NCI-H2029 (cell line): Measurements from ENCODE around the gene IDH3A.

Experiments
- DNase-seq: peaks from one replicate; lab custom pipeline; 2025; lab: John Stamatoyannopoulos, UW

Gene IDH3A

GRCh38 chr15:78149068-78149804 is at the start of gene IDH3A:
IDH3A (plus strand) TSS chr15:78149362; CDS start chr15:78149404, 42 bp downstream.
- peak; percentile 83 for DNase-seq

DNA sequence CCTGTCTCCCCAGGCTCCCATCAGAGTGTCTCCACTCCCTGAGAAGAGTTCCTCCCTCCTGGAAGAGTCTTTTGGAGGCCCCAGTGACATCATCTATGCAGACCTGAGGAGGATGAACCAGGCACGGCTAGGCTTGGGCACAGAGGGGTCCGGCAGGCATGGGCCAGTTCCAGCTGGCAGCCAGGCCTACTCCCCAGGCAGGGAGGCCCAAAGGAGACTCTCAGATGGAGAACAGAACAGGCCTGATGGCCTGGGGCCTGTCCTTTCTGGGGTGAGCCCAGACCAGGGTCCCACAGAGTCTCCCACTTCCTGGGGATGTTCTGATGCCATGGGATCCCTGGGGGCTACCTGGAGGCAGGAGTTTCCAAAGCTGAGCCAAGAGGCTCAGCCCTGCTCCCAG is 48.3 kb upstream of the IDH3A start:
- DNase-seq, result no peak

GRCh38 chr15:78101423-78102105 is 47.6 kb upstream of the IDH3A start:
- DNase-seq, result no peak

DNA sequence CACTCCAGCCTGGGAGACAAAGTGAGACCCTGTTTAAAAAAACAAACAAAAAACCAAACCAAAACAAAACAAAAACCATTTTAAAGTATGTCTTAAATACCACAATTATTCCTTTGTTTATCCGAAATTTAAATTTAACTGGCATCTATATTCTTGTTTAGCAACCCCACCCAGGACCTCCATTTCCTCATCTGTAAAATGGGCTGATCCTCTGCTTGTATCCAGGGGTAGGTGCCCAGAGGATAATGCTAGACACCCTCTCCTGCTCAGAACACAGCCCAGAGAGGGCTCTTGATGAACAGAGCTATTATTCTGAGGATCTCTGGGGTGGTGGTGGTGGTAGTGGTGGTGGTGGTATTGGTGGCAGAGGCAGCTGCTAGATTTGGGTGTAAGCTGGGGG is 47.0 kb upstream of the IDH3A start:
- no peak for DNase-seq

DNA sequence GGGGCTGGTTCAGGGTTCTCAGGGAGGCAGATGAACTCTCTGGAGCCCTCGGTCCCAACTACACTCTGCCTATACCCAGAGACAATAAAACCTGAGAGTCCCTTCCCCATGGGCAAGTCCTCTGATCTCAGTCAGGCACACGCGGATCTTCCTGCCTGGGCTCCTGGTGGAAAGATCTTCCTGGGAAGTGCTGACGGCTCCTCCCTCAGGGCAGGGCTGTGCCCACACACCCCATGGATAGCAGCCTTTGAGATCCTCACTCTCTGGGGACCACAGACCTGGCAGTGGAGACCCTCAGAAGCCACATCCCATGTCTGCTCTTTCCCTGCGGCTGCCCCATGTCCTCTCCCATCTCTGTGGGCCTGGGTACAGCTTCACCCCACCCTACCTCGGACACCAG is 46.4 kb upstream of the IDH3A start:
- DNase-seq, result no peak

- DNase-seq, result no peak
These were observed 45.6 kb upstream of the IDH3A start for GRCh38 chr15:78103406-78104118.

- no peak for DNase-seq
These were observed 45.1 kb upstream of the IDH3A start for GRCh38 chr15:78104119-78104479.

- no peak for DNase-seq
These were observed 44.3 kb upstream of the IDH3A start for GRCh38 chr15:78104566-78105475.

DNA sequence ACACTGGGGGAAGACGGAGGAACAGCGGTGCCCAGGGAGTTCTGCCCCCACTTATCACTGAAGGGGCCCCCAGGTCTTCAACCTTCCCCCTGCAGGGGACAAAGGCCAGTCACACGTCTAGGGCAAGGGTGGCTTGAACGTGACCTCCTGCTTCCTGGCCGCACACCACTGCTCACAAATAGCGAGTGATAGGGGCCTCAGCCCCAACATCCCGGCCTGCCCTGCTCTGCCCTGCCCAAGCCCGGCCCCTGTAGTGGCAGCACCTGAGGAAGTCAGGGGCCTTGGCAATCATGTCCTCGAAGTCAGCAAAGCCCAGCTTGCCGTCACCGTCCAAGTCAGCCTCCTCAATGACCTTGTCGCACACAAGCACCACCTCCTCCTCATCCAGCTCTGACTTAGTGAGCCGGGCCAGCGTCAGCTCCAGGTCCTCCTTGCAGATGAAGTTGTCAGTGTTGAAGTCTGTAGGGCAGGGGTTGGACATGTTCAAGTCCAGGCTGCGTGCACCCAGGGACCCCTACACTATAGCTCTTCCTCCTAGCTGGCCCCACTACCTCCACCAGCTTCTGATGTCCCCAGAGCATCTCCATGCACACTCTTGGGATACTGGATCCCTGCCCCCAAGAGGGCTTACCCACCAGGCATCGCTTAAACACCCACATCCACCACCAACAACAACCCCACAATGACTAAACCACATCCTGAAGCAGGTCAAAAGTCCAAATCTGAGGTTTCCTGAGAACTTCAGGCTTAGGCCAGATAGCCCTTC is 43.5 kb upstream of the IDH3A start:
- no peak for DNase-seq

GRCh38 chr15:78107471-78107870 is 41.7 kb upstream of the IDH3A start:
- no peak for DNase-seq

GRCh38 chr15:78108300-78109084 is 40.7 kb upstream of the IDH3A start:
- DNase-seq, result peak; percentile 47

DNA sequence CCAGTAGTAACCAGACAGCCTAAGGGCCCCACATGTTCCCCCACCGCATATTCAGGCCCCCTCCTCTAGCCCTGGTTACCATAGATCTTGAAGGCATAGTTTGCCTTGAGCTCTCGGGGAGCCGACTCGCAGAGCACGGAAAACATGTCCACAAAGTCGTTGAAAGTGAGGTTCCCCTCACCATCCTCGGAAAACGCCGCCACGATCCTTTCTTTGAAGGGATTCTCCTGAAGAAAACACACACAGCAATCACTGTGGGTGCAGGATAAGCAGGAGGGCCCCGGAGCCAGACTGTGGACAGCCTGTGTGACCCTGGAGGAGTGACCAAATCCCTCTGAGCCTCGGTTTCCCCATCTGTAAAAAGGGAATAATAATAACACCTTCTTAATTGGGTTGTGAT is 40.0 kb upstream of the IDH3A start:
- no peak for DNase-seq

DNA sequence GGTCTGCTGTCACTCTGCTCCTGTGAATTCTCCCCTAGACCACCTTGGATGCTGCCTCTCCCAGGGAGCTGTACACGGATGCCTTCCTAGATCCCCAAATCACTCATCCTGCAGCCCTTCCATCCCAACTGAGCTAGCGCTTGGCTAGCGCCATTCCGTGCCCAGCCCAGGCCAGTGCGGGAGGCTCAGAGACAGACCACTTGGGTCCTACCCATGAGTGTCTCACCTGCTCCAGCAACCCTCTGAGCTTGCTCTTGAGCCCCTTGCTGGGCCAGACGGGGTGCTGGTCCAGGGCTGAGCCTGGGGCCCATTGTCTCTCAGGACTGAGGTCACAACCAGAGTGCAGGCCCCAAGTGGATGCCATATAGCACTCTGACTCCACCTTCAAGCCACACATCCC is 39.1 kb upstream of the IDH3A start:
- no peak for DNase-seq

DNA sequence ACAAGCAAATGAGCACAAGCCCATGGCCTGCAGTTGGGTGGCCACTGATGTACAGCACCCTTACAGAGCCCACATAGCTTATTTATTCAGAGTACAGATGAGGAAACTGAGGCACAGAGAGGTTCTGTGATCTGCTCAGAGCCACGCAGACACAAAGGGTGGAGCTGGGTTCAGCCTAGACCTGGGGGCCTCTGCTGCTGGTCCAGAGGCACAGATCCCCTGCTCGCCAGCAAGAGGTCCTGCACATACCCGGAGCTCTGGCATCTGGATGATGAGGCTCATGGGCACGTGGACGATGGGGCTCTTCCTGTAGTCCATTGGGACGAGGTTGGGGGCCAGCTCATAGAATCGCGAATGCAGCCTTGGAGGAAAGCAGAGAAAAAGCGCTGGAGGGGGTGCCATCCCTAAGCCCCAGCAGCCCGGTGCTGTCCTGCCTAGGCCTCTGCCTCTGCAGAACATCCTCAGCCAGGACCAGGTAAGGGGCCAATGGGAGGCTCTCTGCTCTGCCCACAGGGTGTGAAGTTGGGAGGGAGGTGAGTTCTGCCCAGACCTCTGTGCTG is 38.2 kb upstream of the IDH3A start:
- no peak for DNase-seq

- no peak for DNase-seq
These were observed 37.4 kb upstream of the IDH3A start for GRCh38 chr15:78111788-78112187.

DNA sequence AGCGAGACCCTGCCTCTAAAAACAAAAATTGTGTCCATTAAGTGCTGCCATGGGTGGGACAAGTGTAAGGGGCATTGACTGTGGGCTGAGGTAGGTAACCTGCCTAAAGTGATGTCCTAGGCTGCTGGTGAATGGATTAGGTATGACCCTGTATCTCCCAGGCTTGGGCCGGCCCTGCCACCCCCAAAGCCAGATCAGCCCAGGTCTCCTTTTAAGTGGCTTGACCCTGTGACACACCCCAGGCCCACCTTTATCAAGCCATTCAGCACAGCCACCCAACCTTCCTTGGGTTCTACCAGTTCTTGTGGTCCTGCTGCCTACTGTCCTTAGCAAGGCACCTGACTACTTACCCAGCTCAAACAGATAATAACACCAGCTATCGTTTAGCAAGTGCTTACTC is 36.6 kb upstream of the IDH3A start:
- no peak for DNase-seq

- no peak for DNase-seq
These were observed 28.6 kb upstream of the IDH3A start for GRCh38 chr15:78120523-78120922.

DNA sequence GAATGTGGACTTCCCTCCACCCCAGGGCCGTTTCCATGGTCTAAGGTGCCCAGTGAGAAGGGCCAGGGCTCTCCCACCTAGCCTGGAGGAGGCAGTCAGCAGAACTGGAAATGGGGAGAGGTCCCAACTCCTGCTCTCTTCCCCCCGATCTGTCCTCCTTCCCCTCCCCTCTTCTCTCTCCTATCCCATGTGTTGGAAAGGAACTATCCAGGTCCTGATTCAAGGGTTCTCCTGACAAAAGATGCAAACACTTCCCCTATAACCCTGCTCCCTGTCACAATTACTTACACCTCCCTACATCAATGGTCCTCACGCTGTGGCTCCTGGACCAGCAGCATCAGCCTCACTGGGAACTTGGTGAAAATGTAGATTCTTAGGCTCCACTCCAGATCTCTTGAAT is 23.9 kb upstream of the IDH3A start:
- no peak for DNase-seq

GRCh38 chr15:78127882-78128281 is 21.3 kb upstream of the IDH3A start:
- peak; percentile 53 for DNase-seq

GRCh38 chr15:78129077-78129750 is 19.9 kb upstream of the IDH3A start:
- peak; percentile 73 for DNase-seq
